HG02884 (cell line): ENCODE results near the gene CLDN11.

Experiments used
- ATAC-seq: cut with Tn5 transposase; IDR thresholded peaks from one replicate; pipeline ENCODE4 v1.9.1; 2021; ENCODE audit warnings: mild to moderate bottlenecking, moderate library complexity; ENCODE audit not compliant: unreplicated experiment

Gene CLDN11

GRCh38 chr3:170426240-170426797, 7.7 kb downstream of the CLDN11 start:
- ATAC-seq: no peak

DNA sequence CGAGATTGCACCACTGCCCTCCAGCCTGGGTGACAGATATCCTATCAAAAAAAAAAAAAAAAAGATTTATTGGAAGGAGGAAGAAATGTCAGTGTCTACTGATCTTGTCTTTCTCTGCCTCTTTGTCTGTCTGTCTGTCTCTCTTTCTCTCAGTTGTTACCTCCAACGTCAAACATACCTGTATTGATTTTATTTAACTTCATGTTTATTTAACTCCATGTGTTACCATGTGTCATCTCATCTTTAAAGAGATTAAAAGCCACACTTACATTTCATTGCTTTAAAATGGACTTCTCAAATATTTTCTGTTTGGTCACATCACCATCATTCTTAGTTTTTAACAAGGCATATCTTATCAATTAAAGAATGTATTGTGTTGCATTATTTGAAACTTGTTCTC, 9.4 kb downstream of the CLDN11 start:
- no peak for ATAC-seq

- ATAC-seq: no peak
Observed at GRCh38 chr3:170429050-170429449, 10.4 kb downstream of the CLDN11 start.

- ATAC-seq: no peak
Observed at GRCh38 chr3:170431054-170431453, 12.4 kb downstream of the CLDN11 start.

DNA sequence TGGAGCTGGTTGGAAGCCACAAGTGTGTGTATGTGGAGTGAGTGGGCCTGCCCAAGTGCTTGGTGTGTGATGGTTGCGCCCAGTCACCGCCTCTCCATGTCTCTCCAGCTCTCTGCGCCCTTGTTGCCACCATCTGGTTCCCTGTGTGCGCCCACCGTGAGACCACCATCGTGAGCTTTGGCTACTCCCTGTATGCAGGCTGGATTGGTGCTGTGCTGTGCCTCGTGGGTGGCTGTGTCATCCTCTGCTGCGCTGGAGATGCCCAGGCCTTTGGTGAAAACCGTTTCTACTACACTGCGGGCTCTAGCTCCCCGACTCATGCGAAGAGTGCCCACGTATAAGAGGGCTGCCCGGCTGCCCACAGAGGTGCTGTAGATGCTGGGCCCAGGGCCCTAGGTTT, 13.7 kb downstream of the CLDN11 start:
- ATAC-seq: no peak

- ATAC-seq: no peak
Observed at GRCh38 chr3:170436697-170437096, 18.0 kb downstream of the CLDN11 start.

DNA sequence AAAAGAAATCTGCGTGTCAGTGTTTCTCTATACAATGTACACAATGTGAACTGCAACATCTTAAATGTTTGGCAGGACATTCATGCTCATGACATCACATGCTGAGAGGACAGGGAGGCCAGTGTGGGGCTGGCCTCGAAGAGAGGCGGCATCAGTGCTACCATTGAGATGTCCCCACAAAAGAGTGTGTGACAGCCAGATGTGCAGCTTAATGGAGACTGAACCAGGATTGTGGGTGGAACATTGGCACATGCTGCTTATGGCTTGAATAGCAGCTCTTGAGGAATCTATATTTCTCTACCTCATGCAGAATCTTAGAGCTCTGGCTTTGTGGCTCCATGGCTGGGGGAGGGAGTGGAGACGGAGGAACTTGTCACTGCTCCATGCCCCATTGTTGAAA, 18.5 kb downstream of the CLDN11 start:
- ATAC-seq: no peak

GRCh38 chr3:170437696-170438407, 19.2 kb downstream of the CLDN11 start:
- ATAC-seq: no peak

DNA sequence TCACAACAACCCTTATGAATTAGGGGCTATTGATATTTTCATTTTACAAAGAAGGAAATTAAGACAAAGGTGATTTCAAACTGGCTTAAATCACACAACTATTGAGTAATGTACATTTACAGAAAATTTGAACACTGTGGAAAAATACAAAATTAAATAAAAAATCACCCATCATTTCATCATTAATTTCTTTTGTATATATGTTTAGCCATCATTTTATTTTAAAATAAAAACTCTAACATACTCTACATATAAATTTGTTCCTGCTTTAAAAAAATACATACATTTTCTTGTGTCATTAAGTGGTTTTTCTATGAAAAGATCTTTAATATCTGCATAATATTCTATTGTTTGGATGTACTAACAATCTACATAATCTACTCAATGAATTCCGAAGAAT, 20.2 kb downstream of the CLDN11 start:
- no peak for ATAC-seq

GRCh38 chr3:170440344-170440743, 21.7 kb downstream of the CLDN11 start:
- ATAC-seq: no peak

- ATAC-seq: no peak
Observed at GRCh38 chr3:170441412-170441811, 22.7 kb downstream of the CLDN11 start.

DNA sequence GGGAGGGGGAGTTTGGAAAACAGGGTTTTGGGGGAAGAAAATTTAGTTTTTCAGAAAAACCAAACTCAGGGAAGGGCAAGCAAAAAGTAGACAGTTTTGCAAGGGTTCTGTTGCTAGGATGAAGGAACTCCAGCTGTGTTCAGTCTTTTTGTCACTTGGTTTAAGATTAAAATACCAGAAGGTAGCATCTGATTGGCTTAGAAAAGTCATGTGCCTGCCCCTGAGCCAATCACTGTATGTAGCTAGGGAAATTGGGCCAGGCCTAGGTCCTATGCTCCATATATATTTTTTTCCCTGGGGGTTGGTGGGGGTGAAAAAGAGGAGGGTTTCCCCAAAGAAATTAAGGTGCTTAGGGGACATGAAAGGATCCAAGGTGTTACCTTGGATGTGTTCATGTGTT, 24.3 kb downstream of the CLDN11 start:
- ATAC-seq: no peak

DNA sequence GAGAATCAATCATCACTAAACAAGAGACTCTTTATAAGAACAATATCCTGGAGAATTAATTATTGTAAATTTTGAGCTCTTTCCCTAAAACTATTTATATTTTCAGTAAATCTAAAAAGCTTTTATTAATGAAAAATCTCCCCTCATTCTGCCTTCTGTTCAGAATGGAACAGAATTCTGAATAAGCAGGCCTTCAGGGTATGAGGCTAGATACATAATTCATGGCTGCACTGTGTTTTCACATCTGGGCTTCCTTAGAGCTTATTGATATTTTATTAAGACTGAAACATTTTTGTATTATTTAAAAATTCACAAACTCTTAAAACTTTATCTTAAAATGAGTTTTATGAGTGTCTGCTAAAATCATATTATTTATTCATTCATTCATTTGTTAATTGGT, 24.8 kb downstream of the CLDN11 start:
- no peak for ATAC-seq

DNA sequence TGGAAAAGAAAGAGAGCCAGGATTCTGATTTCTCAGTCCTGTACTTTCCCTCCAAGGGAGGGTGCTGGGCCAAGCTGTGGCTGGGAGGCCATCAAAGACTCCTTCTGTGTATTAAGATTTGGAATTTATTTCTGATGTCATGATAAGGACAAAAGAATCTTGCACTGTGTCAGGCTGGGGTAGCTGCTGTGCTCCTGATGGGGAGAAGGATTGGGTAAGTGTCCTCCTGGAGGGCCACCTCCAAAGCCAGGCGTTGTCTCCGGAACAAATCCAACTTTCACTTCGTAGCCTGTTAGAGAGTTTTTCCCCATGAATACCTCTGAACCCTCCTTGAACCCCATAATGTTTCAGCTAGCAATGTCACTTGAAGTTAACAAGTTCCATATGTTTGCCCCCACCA, 29.9 kb downstream of the CLDN11 start:
- ATAC-seq: no peak

DNA sequence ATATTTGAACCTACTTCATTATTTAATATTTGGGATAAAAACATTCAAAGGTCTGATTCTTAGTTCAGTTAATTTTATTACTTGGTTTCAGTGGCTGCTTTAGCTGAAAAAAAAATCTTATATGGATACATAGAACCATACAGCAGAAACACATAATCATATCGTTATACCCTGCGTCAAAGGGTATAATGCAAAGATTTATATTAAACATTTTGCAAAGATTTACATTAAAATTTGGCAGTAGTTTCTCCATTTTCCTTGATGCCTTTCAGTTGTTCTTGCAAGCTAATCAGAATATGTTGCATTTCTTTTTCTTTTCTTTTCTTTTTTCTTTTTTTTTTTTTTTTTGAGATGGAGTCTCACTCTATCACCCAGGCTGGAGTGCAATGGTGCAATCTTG, 31.4 kb downstream of the CLDN11 start:
- ATAC-seq: no peak

DNA sequence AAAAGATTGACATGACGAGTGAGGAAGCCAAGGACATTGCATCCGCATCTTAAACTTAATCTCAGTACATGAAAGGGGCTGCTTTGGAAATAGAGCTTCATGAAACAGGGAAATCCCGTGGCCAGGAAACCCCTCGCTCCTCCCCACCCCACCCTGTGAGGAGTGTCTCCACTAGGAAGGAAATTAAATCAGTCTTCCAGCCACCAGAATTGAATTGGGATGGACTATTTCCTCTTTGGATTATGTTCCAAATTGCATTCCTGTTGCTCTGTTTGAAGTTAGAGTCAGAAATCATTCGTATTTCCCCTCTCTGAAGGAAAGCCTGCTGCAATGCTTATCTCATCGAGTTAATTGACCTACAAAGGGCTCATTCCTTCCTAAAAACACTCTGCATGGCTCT, 35.8 kb downstream of the CLDN11 start:
- no peak for ATAC-seq

- no peak for ATAC-seq
Observed at GRCh38 chr3:170458285-170458684, 39.6 kb downstream of the CLDN11 start.

DNA sequence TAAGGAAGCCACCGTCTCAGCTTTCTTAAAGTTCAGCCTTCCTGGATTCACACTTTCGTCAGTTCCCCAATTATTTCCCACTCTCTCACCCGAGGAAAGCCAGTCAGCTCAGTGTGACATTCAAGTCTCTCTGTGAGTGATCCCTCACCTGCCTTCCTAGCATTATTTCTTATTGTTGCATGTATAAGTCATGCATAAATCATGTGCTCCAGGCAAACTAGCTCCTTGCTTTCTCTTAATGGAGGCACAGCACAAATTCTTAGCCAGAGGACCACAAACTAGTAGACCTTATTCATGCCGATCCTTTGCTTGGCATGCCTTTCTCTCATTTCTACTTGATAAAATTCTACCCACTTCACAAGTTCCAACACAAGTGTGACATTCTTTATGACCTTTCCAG, 44.3 kb downstream of the CLDN11 start:
- ATAC-seq: no peak

DNA sequence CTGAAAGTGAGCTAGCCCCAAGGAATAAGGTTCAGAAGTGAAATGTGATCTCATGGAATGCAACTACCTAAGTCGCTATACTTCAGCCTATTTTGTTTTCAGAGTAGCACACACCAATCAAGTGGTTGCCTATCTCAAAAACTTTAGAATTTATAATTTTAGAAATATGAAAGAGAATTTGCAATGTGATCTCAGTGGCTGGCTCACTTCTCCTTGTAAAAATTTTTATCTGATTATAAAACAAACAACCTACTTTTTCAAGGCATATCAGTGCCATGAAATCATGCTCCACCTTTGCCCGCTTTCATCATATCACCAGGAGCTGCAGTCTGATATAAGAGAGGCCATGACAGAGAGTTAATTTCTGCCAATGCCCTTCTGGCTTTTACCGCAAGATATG, 47.3 kb downstream of the CLDN11 start:
- ATAC-seq: no peak

DNA sequence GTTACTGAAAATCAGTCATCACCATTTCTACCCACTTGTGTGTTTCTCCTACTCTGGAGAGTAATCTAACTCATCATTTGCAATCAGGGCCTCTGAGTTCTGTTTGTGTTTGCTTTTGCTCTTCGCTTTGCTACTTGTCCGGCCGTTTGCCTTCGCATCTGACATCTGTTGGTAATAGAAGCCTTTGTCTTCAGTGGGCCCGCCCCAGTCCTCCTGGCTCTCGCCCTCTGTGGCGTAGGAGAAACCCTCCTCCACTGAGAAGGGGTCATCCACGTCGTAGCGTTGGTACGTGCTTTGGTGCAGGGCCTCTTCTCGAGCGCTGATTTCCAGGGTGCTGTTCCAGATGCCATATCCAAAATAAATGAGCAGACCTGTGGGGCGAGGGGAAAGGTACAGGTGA, 48.3 kb downstream of the CLDN11 start:
- ATAC-seq: no peak

GRCh38 chr3:170467571-170468147, 49.0 kb downstream of the CLDN11 start:
- ATAC-seq: no peak

- ATAC-seq: no peak
Observed at GRCh38 chr3:170469151-170470062, 50.7 kb downstream of the CLDN11 start.
